COR-L47 (cell line): ENCODE results near the gene TIMP4.

Experiments
- DNase-seq: peaks from one replicate; lab custom pipeline; 2025; lab: John Stamatoyannopoulos, UW

Gene TIMP4

GRCh38 chr3:12147049-12147780 lies 11.5 kb downstream of the TIMP4 start:
- DNase-seq, result no peak

DNA sequence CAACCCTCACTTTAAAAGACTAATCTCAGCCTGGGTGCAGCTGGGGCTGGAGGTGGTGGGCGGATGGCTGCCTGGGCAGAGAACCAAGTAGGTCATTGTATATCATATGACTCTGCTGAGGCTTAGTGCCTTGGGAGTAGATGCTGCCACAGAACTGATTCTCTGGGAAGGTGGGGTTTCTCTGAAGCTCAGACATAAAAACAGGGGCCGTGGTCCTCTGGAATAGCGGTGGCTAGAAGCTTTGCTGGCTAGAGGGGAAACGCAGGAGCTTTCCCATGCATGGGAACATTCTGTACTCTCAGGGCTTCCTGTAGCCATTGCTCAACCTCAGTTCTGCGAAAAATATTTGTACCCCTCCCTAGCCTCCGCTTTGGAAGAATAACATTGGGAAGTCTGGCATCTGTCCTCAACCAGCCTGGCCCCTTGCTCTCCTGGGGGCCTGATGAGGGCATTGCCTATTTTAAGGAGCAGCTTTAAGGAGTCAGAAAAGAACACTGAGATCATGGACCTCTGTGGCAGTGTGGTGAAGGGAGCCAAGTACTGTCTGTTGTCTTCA lies 14.7 kb downstream of the TIMP4 start:
- DNase-seq, result no peak

- no peak for DNase-seq
These were observed 16.2 kb downstream of the TIMP4 start for GRCh38 chr3:12142476-12142875.

GRCh38 chr3:12141350-12141749 lies 17.4 kb downstream of the TIMP4 start:
- DNase-seq, result no peak

GRCh38 chr3:12139111-12139511 lies 19.6 kb downstream of the TIMP4 start:
- no peak for DNase-seq

DNA sequence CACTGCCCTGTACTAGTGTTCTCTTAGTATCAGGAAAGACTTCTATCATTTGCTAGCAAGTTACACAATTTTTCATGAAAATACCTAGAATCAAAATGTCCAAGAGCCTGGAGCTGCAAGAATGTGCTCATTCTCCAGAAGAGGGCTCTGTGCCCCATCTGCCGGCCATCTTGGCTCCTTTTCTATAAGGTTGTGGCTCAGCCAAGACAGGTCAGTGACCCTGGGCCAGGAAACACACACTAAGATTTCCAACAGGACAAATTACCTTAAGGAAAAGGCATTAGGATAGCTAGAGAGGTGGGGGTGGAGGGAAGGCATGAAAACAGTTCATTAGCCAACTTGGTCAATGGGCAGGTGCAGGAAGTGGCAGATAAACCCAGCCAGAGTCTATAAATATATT lies 20.7 kb downstream of the TIMP4 start:
- no peak for DNase-seq

GRCh38 chr3:12136371-12136770 lies 22.3 kb downstream of the TIMP4 start:
- no peak for DNase-seq

DNA sequence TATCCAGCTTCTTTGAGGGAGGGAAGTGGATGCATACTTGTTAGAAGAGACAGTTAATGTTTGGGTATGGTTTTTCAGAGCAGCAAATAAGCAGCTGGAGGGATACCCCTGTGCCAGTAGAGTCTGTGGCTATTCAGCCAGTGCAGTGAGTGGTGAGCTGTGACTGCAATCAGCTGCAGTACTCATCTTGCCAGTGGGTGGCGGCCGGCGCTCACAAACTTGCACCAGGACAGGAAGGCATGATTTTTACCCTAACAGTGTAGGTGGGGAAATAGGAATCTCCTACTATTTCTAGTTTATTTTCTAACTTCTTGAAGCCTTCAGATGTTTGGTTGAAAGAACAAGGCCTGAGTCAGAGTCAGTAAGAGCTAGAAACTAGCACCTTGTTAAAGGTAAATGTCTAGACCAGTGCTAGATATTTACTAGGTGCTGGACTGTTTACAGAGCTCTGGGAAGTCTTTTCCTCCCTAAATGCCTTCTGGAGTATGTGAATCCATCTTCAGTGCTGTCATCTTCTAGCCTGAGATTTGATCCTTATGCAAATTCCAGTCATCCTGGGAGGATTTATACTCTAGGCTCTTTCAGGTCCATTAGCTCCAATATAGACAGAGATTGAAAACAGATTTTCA lies 23.6 kb downstream of the TIMP4 start:
- DNase-seq, result no peak

GRCh38 chr3:12132881-12133280 lies 25.8 kb downstream of the TIMP4 start:
- DNase-seq, result no peak

GRCh38 chr3:12131351-12132090 lies 27.2 kb downstream of the TIMP4 start:
- no peak for DNase-seq

GRCh38 chr3:12127391-12127790 lies 31.3 kb downstream of the TIMP4 start:
- DNase-seq, result no peak

- no peak for DNase-seq
These were observed 32.9 kb downstream of the TIMP4 start for GRCh38 chr3:12125772-12126171.

DNA sequence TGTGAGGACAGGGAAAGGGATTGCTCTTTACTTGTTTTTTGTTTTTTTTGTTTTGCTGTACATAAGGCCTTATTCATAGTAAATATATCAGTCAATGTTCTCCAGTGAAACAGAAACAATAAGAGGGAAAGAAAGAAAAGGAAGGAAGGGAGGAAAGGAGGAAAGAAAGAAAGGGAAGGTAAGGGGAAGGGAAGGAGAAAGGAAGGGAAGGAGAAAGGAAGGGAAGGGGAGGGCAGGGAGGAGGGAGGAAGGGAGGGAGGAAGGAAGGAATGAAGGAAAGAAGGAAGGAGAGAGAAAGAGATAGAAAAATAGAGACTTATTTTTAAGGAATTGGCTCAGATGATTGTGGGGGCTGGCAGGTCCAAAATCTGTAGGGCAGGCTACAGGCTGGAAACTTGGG lies 37.2 kb downstream of the TIMP4 start:
- DNase-seq, result no peak

DNA sequence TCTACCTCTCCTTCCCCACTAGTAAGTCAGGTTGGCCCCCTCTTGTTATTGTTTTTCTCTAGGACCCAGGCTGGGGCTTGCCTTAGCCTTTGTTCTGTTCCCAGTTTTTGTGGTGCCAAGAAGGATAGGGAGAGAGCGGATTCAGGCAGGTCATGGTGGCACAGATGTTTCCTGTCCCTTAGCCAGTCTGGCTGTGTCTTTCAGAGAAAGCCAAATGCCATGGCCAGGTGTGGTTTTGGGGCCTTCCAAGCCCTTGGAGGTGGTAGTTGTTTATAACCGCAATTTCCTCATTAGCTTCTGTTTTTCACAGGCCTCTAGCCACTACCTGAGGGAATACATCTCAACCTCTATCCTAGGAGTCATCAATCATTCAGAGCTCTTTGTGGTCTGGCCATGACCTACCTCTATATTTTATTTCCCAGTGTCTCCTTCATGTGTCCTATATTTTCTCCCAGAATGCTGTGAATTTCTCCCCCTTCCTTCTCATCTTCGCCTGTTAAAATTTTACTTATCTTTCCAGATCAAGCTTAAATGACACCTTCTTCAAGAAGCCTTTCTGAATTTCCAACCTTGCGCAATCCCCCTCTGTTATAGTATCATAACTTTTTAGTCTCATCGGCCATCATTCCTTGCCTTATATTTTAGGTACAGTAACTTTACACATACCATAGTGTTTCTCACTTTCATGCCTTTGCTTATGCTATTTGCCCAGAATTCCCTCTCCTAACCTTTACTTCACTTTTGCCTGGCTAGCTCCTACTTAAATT lies 38.2 kb downstream of the TIMP4 start:
- DNase-seq, result no peak

- no peak for DNase-seq
These were observed 41.2 kb downstream of the TIMP4 start for GRCh38 chr3:12117473-12117872.

DNA sequence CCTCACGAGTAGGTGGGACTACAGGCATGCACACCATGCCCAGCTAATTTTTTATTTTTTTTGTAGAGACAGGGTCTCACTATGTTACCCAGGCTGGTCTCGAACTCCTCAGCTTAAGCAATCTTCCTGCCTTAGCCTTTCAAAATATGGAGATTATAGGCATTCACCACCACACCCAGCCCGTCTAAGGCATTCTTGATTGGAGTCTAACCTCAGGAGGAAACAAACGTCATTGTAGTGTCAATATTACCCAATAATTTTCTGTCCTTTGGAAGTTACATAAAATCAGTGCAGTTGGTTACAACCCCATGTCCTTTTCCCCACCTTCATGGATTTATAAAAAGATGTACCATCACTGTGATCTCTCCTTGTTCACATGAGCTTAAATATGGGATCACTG lies 41.8 kb downstream of the TIMP4 start:
- no peak for DNase-seq

DNA sequence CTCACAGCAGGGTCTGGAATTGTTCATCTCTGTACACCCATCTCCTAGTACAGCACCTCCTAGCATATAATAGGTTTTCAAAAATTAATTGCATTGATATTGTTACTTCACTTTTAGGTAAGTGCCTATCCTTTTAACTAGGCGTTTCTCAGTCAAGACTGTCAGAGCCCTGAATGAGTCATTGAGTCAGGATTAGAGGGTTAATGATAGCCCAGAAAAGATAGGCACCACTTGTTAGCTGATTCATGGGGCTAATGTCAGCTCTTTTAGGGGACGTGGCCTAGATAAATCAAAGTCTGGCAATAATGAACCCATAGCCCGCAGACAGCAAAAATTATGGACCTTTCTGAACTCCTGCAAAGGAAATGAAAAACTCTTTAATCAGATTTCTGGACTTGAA lies 42.9 kb downstream of the TIMP4 start:
- DNase-seq, result no peak

DNA sequence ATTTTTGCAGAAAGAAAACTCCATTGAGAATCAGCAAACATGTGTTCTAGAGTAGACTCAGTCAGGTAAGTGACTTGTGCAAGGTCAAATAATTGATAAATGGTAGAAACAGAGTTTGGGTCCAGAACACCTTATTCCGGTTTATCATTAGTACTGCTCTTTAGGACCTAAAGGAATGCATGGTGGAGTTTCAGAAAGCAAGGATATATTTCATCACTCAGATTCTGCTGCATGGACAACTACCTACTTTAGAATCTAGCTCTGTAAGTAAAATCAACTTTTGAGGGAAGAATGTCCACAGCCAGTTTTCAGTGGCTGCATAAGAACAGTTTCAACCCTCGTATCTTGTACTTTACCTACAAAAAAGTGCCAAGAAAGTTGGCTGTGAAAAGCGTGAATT lies 43.6 kb downstream of the TIMP4 start:
- DNase-seq, result no peak

DNA sequence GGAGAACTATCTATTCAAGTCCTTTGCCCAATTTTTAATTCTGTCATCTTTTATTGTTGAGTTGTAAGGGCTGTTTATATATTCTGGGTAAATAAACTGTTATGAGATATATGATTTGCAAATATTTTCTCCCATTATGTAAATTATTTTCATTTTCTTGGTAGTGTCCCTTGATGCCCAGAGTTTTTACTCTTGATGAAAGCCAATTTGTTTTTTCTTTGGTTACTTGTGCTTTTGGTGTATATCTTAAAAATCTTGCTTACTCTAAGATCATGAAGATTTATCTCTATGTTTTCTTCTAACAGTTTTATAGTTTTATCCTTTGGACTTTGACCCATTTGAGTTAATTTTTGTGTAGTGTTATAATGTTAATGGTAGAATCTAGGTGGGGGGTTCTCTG lies 44.5 kb downstream of the TIMP4 start:
- no peak for DNase-seq

DNA sequence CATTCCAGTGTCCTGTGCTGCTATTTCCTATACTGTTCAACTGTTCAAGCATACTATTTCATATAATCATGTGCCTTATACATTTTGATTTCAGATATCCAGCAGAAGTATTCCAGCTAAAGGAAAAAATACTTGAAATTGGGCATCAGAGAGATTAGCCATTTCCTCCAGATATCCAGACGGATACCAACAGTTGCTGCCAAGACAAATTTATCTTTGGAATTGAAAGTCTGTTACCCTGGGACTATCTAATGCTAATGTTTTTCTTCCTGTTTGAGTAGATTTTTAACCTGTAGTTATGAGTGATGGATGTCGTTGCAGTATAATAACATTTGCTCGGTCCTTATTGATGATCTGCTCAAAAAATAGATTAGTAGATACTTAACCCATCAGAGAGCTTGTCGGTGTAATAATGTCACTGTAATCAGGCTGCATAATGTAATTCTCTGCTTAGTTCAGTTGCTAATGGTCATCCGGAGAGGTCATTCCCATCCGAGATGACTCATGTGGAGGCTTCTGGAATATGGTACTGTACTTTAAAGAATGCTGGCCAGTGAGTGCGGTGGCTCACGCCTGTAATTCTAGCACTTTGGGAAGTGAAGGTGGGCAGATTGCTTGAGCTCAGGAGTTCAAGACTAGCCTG lies 51.5 kb downstream of the TIMP4 start:
- DNase-seq, result no peak
